GM18867 (cell line): ENCODE data around the gene SUSD3.

Source experiments
- ATAC-seq: cut with Tn5 transposase; IDR thresholded peaks from one replicate; pipeline ENCODE4 v1.9.1; 2021; ENCODE audit warnings: mild to moderate bottlenecking, moderate library complexity; ENCODE audit not compliant: unreplicated experiment

Gene SUSD3

GRCh38 chr9:93072383-93072795 is 13.9 kb downstream of the SUSD3 start:
- ATAC-seq = no peak

GRCh38 chr9:93076101-93076791 is 17.7 kb downstream of the SUSD3 start:
- ATAC-seq = no peak

GRCh38 chr9:93076792-93077128 is 18.3 kb downstream of the SUSD3 start:
- ATAC-seq = no peak

GRCh38 chr9:93077367-93077766 is 18.9 kb downstream of the SUSD3 start:
- no peak for ATAC-seq

- ATAC-seq = no peak
These were observed 19.3 kb downstream of the SUSD3 start for GRCh38 chr9:93077811-93078210.

GRCh38 chr9:93079371-93079770 is 20.9 kb downstream of the SUSD3 start:
- no peak for ATAC-seq

- ATAC-seq = no peak
These were observed 21.9 kb downstream of the SUSD3 start for GRCh38 chr9:93080406-93080805.

GRCh38 chr9:93081081-93081529 is 22.6 kb downstream of the SUSD3 start:
- ATAC-seq = no peak

- no peak for ATAC-seq
These were observed 23.4 kb downstream of the SUSD3 start for GRCh38 chr9:93081931-93082330.

- no peak for ATAC-seq
These were observed 24.4 kb downstream of the SUSD3 start for GRCh38 chr9:93082841-93083411.

- ATAC-seq = no peak
These were observed 25.3 kb downstream of the SUSD3 start for GRCh38 chr9:93083592-93084470.

- no peak for ATAC-seq
These were observed 26.0 kb downstream of the SUSD3 start for GRCh38 chr9:93084471-93084881.

- no peak for ATAC-seq
These were observed 27.2 kb downstream of the SUSD3 start for GRCh38 chr9:93085676-93086075.

- ATAC-seq = no peak
These were observed 28.1 kb downstream of the SUSD3 start for GRCh38 chr9:93086447-93087224.

- no peak for ATAC-seq
These were observed 29.6 kb downstream of the SUSD3 start for GRCh38 chr9:93087971-93088655.

GRCh38 chr9:93088656-93089015 is 30.1 kb downstream of the SUSD3 start:
- no peak for ATAC-seq

GRCh38 chr9:93089024-93089423 is 30.5 kb downstream of the SUSD3 start:
- ATAC-seq = no peak

- ATAC-seq = no peak
These were observed 31.0 kb downstream of the SUSD3 start for GRCh38 chr9:93089481-93089991.

- ATAC-seq = no peak
These were observed 31.7 kb downstream of the SUSD3 start for GRCh38 chr9:93090091-93090655.

- no peak for ATAC-seq
These were observed 32.6 kb downstream of the SUSD3 start for GRCh38 chr9:93091056-93091452.
